ENCODE data around the gene SPDEF. TPM values are rescaled to one million over a fixed set of nuclear protein-coding genes. Genes with fewer than 3 reads are reported as not detected.
A peak's percentile ranks its signal among the peaks of the same experiment; 100 is the strongest.

The SPDEF gene
- total RNA-seq, 4 donors from 2014 or later, result 9.0 to 57.3 (median 31.5) TPM

DNA sequence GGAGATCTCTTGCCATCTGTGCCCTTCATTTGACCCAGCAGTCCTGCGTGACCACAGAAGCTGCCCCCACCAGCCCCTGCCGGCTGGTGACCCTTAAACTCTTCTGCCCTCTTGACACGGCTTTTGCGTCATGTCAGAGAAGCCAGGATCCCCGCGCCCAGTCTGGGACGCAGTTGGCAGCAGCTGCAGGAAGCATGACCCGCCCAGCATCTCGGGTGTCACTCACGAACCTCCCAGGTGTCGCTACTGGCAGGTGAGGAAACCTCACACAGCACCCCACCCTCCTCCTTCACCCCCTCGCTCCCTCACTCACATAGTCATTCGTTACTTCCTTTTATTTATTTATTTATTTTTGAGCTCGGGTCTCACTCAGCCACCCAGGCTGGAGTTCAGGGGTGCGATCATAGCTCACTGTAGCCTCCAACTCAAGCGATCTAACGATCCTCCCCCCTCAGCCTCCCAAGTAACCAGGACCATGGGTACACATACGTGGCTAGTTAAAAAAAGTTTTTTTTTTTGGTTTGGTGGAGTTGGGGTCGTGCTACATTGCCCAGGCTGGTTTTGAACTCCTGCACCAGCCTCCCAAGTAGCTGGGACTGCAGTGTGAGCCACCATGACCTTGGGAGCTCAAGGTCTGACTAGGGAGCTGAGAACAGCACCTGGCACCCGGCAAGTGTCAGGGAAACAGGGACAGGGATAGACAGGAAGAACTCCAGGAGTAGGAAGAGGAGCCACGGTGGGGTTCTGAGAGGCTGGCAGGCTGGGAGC, 14.1 kb upstream of the SPDEF start:
- H3K36me3 ChIP-seq, result no peaks in the 10 kb centered on the region
- no peaks in the 10 kb centered on the region for H3K9me3 ChIP-seq
- peaks cover 0 to 11% (median 2%) of the 10 kb centered on the region in 4 donors for H3K4me1 ChIP-seq
- H3K27ac ChIP-seq, result no peak overlapping the region
- TF ChIP-seq POLR2A (IDR thresholded peaks at IDR 0.05) (no peak), EP300 (IDR thresholded peaks at IDR 0.05; ENCODE audit: low read depth) (no peak), POLR2AphosphoS5 (IDR thresholded peaks at IDR 0.05) (no peak)
- TF ChIP-seq, protein P1, sequence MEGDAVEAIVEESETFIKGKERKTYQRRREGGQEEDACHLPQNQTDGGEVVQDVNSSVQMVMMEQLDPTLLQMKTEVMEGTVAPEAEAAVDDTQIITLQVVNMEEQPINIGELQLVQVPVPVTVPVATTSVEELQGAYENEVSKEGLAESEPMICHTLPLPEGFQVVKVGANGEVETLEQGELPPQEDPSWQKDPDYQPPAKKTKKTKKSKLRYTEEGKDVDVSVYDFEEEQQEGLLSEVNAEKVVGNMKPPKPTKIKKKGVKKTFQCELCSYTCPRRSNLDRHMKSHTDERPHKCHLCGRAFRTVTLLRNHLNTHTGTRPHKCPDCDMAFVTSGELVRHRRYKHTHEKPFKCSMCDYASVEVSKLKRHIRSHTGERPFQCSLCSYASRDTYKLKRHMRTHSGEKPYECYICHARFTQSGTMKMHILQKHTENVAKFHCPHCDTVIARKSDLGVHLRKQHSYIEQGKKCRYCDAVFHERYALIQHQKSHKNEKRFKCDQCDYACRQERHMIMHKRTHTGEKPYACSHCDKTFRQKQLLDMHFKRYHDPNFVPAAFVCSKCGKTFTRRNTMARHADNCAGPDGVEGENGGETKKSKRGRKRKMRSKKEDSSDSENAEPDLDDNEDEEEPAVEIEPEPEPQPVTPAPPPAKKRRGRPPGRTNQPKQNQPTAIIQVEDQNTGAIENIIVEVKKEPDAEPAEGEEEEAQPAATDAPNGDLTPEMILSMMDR (IDR thresholded peaks at IDR 0.05), result no peak
- in situ Hi-C loops (cut with MboI; ENCODE audit: low pct_ligation_motif_present in 1 of 4, low pct_unique_long_range_greater_than_20kb in 1 of 4, low sequenced_read_pairs in 3 of 4) (no loop called here), intact Hi-C loops (cut with DNase I; ENCODE audit: low total_unique reads) (no loop called here)
- DNase-seq, result peak; percentile 68
- no peak overlapping the region for H3K4me3 ChIP-seq
- 51 to 53% methylated on average over 8 to 21 of the region's 21 CpGs for WGBS, 2 donors (ENCODE audit: low coverage in 1 of 2)
- H3K27me3 ChIP-seq, result peaks cover 23% of the 10 kb centered on the region

DNA sequence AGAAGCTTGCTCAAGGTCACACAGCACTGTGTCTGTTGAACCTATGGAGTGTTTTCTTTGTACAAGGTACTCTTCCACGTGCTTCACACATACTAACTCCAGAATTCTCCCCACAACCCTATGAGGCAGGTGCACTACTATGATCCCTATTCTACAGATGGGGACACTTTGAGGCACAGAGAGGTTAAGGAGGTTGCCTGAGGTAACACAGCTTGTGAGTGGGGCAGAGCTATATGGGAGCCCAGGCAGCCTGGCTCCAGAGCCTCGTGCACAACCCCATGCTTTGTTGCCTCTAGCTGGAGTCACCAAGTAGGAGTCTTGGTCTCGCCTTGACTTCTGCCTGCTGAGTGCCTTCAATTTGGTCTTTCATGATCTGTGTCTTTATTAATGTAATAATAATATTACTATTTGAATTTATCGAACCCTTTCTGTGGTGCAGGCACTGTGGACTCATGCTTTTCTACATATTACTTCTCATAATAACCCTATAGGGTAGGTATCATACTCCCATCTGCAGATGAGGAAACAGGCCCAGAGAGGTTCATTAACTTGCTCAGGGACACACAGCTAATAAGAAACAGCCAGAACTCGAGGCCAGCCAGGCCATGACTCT, 13.3 kb upstream of the SPDEF start:
- H3K4me1 ChIP-seq, result peaks cover 0 to 11% (median 2%) of the 10 kb centered on the region in 4 donors
- intact Hi-C loops (cut with DNase I; ENCODE audit: low total_unique reads), result no loop called here
- no peak overlapping the region for H3K27ac ChIP-seq
- in situ Hi-C loops (cut with MboI; ENCODE audit: low pct_ligation_motif_present in 1 of 4, low pct_unique_long_range_greater_than_20kb in 1 of 4, low sequenced_read_pairs in 3 of 4), result no loop called here
- peaks cover 23% of the 10 kb centered on the region for H3K27me3 ChIP-seq
- WGBS, 2 donors (ENCODE audit: low coverage in 1 of 2), result 56 to 65% methylated on average over 4 to 5 of the region's 5 CpGs
- no peak for DNase-seq
- H3K4me3 ChIP-seq, result no peak overlapping the region
- no peaks in the 10 kb centered on the region for H3K36me3 ChIP-seq
- no peaks in the 10 kb centered on the region for H3K9me3 ChIP-seq
- no peak for TF ChIP-seq POLR2A (IDR thresholded peaks at IDR 0.05)
- TF ChIP-seq, protein P1 (IDR thresholded peaks at IDR 0.05), result no peak
- TF ChIP-seq POLR2AphosphoS5 (IDR thresholded peaks at IDR 0.05), result no peak
- no peak for TF ChIP-seq EP300 (IDR thresholded peaks at IDR 0.05; ENCODE audit: low read depth)

DNA sequence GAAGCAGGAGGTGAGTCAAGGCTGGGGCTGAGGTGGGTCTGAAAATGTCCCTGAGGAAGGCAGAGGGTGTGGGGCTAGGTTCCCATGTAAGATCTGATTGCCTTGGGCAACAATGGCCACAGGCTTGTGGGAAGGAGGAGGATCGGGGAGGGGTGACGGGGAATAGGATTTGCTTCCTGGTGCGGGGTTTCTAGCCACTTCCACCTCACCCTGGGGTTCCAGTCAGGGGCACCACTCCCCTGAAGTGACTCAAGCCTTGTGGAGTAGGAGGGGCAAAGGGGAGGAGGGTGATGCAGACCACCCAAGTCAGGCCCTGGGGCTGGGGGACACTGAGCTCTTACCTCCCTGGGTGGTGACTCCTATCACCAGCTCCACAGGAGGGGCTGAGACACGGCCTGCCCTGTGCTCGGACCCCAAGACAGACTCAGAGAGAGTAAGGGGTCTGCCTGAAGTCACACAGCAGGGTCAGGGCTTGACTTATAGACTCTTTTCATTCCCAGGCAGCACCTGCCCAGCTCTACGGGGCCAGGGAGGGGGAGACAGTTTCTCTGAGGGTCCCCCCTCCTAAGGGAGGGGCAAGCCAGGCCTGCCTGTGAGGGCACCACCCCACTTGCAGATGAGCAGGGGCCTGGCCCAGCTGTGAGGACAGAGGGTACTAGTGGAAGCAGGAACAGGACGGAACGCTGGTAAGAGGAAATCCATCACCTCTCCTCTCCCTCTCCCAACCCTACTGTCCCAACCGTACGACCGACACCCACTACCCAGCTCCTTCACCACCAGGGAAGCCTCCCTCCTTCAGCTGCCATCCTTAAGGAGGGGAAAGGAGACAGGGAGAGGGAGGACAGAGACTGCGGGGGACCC, 12.4 kb upstream of the SPDEF start:
- in situ Hi-C loops (cut with MboI; ENCODE audit: low pct_ligation_motif_present in 1 of 4, low pct_unique_long_range_greater_than_20kb in 1 of 4, low sequenced_read_pairs in 3 of 4) (no loop called here), intact Hi-C loops (cut with DNase I; ENCODE audit: low total_unique reads) (no loop called here)
- Histone ChIP-seq H3K27me3 (peaks cover 23% of the 10 kb centered on the region), H3K36me3 (no peaks in the 10 kb centered on the region), H3K4me1 (peaks cover 0 to 11% (median 1%) of the 10 kb centered on the region in 4 donors), H3K4me3 (no peak overlapping the region), H3K9me3 (no peaks in the 10 kb centered on the region), H3K27ac (no peak overlapping the region)
- TF ChIP-seq POLR2AphosphoS5 (IDR thresholded peaks at IDR 0.05) (no peak), POLR2A (IDR thresholded peaks at IDR 0.05) (no peak), EP300 (IDR thresholded peaks at IDR 0.05; ENCODE audit: low read depth) (no peak)
- TF ChIP-seq, protein P1 (IDR thresholded peaks at IDR 0.05), result no peak
- WGBS, 2 donors (ENCODE audit: low coverage in 1 of 2), result 67 to 68% methylated on average over 5 to 12 of the region's 12 CpGs
- DNase-seq, result no peak
